GM12873 (cell line): ENCODE measurements around the gene PWWP2A.

Source experiments
- CTCF ChIP-seq: IDR thresholded peaks from 2 replicates; pipeline ENCODE4 v1.5.1; 2012; ENCODE audit warnings: low read depth, mild to moderate bottlenecking, moderate library complexity, low read length, control low read depth; ENCODE audit not compliant: insufficient read depth; ENCODE audit errors: missing control alignments

Gene PWWP2A

GRCh38 chr5:160161626-160162025, 42.4 kb upstream of the PWWP2A start:
- no peak for TF ChIP-seq CTCF

GRCh38 chr5:160159991-160160792, 40.9 kb upstream of the PWWP2A start:
- no peak for TF ChIP-seq CTCF

GRCh38 chr5:160158087-160158486, 38.8 kb upstream of the PWWP2A start:
- peak; percentile 28 for TF ChIP-seq CTCF

GRCh38 chr5:160155017-160155750, 35.9 kb upstream of the PWWP2A start:
- no peak for TF ChIP-seq CTCF

- no peak for TF ChIP-seq CTCF
Measured at GRCh38 chr5:160152901-160153300, 33.7 kb upstream of the PWWP2A start.

- no peak for TF ChIP-seq CTCF
Measured at GRCh38 chr5:160152287-160152686, 33.0 kb upstream of the PWWP2A start.

GRCh38 chr5:160151017-160151416, 31.8 kb upstream of the PWWP2A start:
- no peak for TF ChIP-seq CTCF
